Measurements from ENCODE around the gene KIAA0753.

Gene KIAA0753

DNA sequence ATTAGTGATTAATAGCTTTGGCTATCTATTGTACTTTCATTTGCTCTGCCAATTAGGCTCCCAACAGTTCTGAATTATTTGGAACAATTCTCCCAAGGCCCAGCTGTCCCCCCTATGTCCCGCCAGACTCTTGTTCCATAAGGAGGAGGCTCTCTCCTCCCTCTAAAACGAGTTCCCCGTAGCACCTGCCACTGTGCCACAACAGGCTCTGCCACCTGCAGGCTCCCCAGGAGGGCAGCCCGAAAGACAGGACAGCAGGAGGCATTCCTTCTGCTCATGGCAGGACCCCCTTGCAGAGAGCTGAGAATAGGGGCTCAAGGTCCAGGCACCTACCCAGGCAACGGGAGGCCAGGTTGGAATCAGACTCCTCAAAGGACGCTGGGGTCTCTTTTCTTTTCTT, 93.2 kb downstream of the KIAA0753 start:
- no peak for DNase-seq (ENCODE audit: low read depth in 2 of 2)

DNA sequence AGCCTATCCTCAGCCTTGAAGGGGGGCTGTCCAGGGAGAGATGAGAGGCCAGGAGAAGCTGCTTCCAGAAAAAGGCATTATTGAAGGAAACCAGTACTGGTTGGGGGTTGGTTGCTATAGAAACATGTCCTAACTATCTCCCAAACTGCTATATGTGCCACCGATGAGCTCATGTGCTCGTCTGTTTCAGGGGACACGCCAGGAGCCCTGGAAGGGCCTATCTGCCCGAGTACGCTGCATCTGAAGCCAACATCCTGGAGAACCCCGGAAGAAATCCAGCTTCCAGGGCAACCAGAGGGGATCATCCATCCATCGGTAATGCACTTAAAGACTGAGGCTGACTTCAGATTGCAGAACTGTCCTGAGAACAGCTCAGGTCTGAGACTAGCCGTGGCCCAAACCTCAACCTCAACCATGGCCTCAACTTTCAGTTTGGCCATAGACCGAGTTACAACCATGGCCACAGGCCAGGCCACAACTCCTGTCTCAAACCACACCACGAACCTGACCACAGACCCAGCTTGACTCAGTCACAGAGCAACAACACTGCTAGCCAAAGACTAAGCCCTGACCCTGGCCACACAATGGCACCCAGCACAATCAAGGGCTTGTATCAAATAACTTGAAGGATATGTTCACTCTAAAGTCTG, 94.3 kb downstream of the KIAA0753 start:
- no peak for DNase-seq (ENCODE audit: low read depth in 2 of 2)

DNA sequence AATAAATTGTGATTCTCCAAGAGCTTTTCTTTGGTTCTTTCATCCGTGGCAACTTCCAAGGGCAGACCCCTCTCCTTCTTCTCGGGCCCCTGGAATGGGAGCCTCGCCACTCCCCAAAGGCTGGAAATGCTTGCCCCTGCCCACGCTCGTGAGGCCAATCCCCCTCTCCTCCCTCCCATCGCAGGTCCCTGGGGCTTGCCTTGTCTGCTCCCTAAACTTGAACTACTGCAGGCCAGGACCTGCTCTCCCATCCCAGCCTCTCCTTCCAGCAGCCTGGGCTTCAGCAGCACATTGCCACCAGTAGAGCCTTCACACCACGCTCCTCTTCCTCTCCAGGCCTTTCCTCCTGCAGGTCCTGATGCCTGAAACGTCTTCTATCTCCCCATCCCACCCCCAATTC, 95.2 kb downstream of the KIAA0753 start:
- DNase-seq (ENCODE audit: low read depth in 2 of 2) = no peak

DNA sequence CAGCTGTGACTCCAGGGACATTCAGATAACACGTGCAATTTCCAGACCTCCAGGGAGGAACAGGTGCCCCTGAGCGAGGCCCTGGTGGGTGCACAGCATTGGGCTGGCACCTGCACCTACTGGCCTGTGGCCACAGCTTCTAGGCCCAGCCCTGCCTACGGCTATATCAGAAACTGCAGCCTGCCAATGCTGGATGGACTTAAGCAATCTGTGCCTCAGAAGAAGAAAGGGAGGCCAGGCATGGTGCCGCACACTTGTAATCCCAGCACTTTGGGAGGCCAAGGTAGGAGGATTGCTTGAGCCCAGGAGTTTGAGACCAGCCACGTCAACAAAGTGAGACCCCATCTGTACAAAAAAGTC, 96.5 kb downstream of the KIAA0753 start:
- no peak for DNase-seq (ENCODE audit: low read depth in 2 of 2)

DNA sequence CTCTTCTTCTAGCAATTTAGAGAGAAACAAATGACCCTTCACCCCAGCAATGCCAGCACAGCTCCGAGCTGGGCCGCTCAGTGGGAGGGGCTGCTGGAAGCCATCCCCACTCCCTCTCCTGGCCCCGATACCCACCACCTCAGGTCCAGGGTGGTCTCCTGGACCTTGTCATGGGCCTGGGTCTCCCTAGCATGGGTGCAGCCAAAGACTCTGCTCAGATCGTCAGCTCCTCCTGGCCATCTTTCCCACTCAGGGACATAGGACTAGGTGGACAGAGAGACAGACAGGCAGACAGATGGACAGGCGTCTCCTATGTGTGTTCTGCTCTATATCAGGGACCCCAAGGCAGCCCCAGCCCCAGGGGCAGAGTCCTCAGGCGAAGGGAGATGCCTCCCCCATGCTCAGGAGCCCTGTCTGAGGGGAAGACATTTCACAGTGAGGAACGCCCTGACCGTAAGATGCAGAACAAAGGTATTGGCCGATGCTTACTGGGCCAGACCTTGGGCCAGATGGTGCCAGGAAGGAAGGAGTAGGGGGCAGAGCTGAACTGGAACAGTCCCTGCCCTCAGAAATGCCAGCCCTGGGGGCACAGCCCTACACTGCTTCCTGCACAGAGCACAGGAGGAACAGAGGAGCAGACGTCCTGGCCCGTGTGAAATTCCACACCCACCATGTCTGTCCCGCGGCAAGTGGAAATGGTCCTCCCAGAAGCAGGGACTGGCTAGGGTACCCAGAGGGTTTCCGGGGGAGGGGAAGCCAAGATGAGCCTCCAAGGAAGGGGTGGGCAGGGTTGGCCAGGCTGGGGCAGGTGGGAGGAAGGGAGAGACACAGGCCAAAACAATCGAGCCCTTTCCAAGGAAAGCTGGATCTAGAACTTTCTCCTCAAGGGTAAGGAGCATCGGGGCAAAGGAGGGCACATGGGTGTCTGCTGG, 97.2 kb downstream of the KIAA0753 start:
- DNase-seq (ENCODE audit: low read depth in 2 of 2) = no peak

DNA sequence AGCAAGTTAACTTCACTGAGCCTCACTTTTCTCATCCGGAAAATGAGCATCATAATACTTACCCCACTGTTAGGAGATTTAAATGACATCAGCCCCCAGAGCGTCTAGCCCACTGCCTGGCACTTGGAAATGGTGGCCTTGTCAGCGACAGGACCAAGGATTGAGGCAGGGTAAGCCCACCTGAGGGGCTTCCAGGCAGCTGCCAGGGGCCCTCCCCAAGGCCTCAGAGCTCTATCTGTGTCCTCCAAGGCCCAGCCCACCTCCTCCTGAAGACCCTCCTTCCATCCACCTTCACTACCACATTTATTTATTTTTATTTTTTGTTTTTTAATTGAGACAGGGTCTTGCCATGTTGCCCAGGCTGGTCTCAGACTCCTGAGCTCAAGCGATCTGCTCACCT, 97.9 kb downstream of the KIAA0753 start:
- no peak for DNase-seq (ENCODE audit: low read depth in 2 of 2)

DNA sequence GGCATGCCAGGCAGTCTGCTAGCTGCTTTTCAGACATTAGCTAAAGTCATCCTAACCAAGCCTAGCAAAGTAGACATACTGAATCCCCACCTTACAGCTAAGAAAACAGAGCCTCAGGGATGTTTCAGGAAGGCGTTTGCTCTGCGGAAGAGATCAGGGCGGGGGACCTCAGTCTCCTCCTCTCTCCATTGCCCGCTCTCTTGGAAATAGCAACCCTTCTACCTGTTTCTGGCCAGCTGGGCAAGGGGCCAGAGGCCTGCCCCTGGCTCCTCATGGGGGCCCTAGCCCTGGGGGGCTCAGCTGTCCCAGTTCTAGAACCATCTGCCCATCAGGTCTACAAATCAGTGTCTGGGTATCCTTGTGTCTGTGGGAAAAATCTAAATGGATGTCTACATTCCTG, 98.6 kb downstream of the KIAA0753 start:
- DNase-seq (ENCODE audit: low read depth in 2 of 2) = no peak

DNA sequence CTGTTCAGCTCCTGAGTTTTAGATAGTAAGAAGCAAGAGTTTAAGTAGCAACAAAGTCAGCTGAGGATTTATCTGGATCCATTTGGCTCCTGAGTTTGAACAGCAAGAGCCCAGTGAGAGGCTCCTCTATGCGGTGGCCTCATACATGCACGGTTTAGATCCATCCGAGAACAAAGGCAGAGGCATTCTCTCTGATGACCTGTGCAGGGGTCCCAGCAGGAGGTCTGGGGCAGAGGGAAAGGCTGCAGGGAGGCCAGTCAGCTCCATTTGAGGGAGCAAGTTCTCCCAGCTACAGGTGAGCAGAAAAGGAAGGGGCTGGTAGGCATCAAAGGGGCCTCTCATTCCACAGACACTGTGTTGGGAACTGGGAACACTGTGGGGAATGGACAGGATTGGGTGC, 100.6 kb downstream of the KIAA0753 start:
- no peak for DNase-seq (ENCODE audit: low read depth in 2 of 2)

DNA sequence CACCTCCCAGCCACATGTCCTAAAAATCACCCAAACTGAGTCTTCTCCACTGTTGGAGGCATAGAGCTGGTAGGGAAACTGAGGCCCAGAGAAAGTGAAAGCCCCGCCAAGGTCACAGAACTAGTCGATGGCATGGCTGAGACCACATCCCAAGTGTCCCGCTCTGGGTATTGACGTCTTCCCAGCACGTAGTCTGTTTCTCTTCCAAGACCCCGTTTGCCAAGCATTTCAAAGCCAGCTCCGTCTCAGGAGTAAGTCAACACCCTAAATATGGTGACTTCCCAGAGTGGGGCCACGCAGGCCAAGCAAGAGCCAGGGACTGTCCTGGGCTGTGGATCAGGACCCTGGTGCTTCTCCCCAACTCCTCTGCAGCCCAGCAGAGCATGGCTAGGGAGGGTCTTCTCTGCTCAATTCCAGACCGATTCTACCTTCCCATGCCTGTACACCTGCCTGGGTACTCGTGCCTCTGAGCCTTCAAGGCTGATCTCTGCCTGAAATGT, 103.9 kb downstream of the KIAA0753 start:
- no peak for DNase-seq (ENCODE audit: low read depth in 2 of 2)

DNA sequence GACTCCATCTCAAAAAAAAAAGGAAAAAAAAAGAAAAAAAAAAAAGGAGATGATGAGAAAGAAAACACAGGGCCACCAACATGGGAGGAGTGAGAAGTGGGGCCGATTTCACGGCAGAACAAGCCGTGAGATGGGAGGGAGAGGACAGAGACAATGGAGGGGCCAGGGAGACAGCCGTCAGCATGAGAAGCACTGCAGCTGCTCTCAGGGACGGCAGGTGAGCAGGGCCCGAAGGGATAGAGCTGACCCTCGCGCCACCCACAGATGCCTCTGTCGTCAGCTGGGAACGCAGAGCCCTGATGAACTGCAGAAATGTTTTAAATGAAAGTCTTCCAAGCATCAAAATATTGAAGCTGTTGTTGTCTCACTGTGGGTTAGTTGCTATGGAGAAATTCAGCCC, 104.5 kb downstream of the KIAA0753 start:
- DNase-seq (ENCODE audit: low read depth in 2 of 2) = no peak

DNA sequence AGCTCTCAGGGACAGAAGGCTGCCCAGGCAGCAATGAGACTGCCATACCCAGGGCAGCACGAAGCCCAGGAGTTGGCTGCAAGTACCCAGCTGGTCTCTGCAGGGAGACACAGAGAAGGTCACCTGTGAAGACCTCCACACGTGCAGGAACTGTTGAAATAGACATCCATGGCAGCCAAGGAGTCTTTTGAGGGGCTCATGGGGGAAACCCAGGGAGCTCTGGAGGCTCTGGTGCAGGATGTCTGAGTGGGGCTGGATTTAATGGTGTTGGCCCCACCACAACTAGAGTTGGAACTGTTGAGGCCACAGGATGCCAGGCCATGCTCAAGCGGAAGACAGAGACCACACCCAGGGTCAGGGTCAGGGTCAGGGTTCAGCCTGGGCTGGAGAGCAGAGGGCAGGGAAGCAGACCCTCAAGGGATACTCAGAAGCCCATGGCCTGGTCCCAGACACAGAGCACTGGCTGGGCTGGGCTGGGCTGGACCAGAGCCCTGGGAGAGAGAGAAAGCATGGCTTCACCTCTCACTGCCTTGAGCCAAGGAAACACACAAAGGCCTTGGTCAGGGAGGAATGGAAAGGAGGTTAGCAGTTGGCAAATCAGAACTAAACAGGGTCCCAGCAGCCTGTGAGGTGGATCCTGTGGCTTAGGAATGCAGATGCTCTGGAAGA, 105.5 kb downstream of the KIAA0753 start:
- DNase-seq (ENCODE audit: low read depth in 2 of 2) = no peak

DNA sequence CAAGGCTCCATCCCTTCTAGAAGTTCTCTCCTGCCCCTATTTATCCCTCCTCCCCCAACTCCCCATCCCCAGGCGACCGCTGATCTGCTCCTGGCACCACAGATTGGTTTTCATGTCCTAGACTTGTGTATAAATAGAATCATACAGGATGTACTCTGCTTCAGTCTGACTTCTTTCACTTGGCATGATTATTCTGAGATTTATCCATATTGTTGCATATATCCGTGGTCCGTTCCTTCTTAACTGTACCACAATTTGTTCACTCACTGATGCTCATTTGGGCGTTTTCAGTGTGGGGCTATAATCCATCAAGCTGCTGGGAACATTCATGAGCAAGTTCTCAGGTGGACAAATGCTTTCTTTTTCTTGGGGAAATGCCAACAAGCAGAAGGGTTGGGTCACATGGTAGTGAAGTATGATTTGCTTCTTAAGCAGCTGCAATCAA, 108.0 kb downstream of the KIAA0753 start:
- DNase-seq (ENCODE audit: low read depth in 2 of 2) = no peak

DNA sequence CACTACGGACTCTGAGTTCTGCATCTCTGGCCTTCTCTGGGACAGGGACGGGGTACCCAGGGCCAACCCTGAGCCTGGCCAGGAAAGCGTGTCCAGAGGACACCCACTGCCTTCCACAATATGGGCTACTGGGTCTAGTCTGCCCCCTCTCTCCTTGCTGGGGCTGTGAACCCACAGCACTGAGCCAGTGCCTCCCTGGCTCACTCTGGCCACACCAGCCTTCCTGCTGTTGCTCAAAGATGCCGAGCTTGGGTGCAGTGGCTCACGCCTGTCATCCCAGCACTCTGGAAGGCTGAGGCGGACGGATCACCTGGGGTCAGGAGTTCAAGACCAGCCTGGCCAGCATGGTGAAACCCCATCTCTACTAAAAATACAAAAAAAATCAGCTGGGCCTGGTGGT, 108.9 kb downstream of the KIAA0753 start:
- DNase-seq (ENCODE audit: low read depth in 2 of 2) = no peak

DNA sequence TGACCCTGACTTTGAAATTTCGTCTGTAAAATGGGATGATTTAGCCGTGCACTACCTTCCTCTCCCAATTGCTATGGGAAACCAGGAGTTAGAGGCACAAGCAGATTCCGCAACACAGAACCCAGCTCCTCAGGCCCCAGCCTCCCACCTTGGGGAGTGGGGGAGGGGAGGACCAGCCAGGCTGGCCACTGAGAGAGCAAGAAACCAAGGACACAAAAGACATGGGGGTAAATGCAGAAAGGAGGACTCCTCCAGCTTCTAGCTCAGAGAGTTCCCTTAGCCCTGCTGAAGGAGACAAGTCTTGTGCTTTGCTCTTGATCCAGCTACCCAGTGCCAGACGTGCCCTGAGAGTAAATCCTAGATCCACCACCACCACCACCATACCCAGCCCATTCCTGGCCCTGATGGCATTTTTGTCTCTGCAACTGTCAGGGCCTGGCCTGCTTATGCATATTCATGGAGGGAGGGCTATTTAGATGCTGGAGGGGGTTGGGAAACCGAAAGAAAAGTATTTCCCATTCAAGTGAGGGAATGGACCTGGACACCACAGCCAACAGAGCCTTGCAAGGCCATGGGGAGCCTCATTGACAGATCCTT, 110.1 kb downstream of the KIAA0753 start:
- DNase-seq (ENCODE audit: low read depth in 2 of 2) = no peak

DNA sequence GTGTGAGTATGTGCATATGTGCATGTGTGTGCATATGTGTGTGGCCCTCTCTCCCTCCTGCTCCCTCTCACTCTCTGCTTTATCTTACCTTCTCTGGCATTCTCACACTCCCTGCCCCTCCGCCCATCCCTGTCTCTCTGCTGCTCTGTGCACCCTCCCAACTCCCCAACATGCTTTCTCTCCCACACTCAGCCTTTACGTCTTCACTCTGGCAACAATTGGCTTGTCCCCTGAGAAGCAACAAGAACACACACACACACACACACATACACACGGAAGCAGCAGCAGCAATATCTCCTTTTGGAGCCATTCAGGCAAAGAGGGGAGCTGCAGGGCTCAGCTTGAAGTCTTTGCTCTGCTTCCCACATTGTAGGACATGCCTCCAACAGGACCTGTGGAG, 112.0 kb downstream of the KIAA0753 start:
- no peak for DNase-seq (ENCODE audit: low read depth in 2 of 2)

Data from stimulated activated CD8-positive, alpha-beta memory T cell treated with anti-CD3 and anti-CD28 coated beads, Interleukin-7, amount 100 ng/mL, for 4 hours (primary cell).